Trophoblast cell (in vitro differentiated cells and primary cell): ENCODE results near the gene ROCK2.
"Not testable (repeated sequence)": the region's sequence is repeated elsewhere in the genome, so short reads cannot be mapped to it uniquely, and the experiment has no call there.

Source experiments
- DNase-seq, 2 donors: peaks; one replicate each; pipeline ENCODE4 v3.0.0-alpha.2; 2016
- H2AFZ ChIP-seq: 2 replicates; pipeline ENCODE4 v1.6.1; 2013; ENCODE audit warnings: low read length, moderate library complexity, mild to moderate bottlenecking; ENCODE audit not compliant: insufficient read depth, poor library complexity
- H2AK5ac ChIP-seq: 2 replicates; pipeline ENCODE4 v1.6.1; 2013; ENCODE audit warnings: mild to moderate bottlenecking, low read length
- H2BK120ac ChIP-seq: 2 replicates; pipeline ENCODE4 v1.6.1; 2013; ENCODE audit warnings: low read length, mild to moderate bottlenecking, moderate library complexity; ENCODE audit not compliant: insufficient read depth, poor library complexity
- H2BK12ac ChIP-seq: 2 replicates; pipeline ENCODE4 v1.6.1; 2013; ENCODE audit warnings: mild to moderate bottlenecking, low read length, moderate library complexity
- H2BK5ac ChIP-seq: 2 replicates; pipeline ENCODE4 v1.6.1; 2013; ENCODE audit warnings: low read length, low read depth, moderate library complexity, mild to moderate bottlenecking; ENCODE audit not compliant: poor library complexity
- H3K14ac ChIP-seq: 2 replicates; pipeline ENCODE4 v1.6.1; 2013; ENCODE audit warnings: mild to moderate bottlenecking, low read length
- H3K18ac ChIP-seq: 2 replicates; pipeline ENCODE4 v1.6.1; 2013; ENCODE audit warnings: mild to moderate bottlenecking, low read length
- H3K23ac ChIP-seq: 2 replicates; pipeline ENCODE4 v1.6.1; 2013; ENCODE audit warnings: low read length
- H3K27ac ChIP-seq: 2 replicates; pipeline ENCODE4 v1.5.1; 2013; ENCODE audit warnings: low read depth, mild to moderate bottlenecking, inconsistent platforms, low read length, moderate library complexity
- H3K27me3 ChIP-seq: 2 replicates; pipeline ENCODE4 v1.6.1; 2013; ENCODE audit warnings: inconsistent platforms, mild to moderate bottlenecking, low read length, moderate library complexity; ENCODE audit not compliant: insufficient read depth
- H3K36me3 ChIP-seq, 2 experiments: 1 replicate in 1 of 2; 2 replicates in 1 of 2; pipeline ENCODE4 v1.6.1; 2013; ENCODE audit warnings: low read length in 2 of 2, mild to moderate bottlenecking in 2 of 2, moderate library complexity in 1 of 2; ENCODE audit not compliant: insufficient read depth in 2 of 2, control insufficient read depth in 1 of 2
- H3K4ac ChIP-seq: 2 replicates; pipeline ENCODE4 v1.6.1; 2013; ENCODE audit warnings: low read depth, mild to moderate bottlenecking, low read length, moderate library complexity
- H3K4me1 ChIP-seq, 2 experiments: 1 replicate in 1 of 2; 2 replicates in 1 of 2; pipeline ENCODE4 v1.6.1; 2013; ENCODE audit warnings: low read length in 2 of 2, mild to moderate bottlenecking in 2 of 2, moderate library complexity in 1 of 2; ENCODE audit not compliant: insufficient read depth in 2 of 2, control insufficient read depth in 1 of 2
- H3K4me2 ChIP-seq: 2 replicates; pipeline ENCODE4 v1.6.1; 2013; ENCODE audit warnings: inconsistent platforms, mild to moderate bottlenecking, low read length, moderate library complexity
- H3K4me3 ChIP-seq: 2 replicates; pipeline ENCODE4 v1.5.1; 2013; ENCODE audit warnings: mild to moderate bottlenecking, low read depth, low read length, inconsistent platforms
- H3K79me1 ChIP-seq: one replicate; pipeline ENCODE4 v1.6.1; 2013; ENCODE audit warnings: low read length
- H3K79me2 ChIP-seq: 2 replicates; pipeline ENCODE4 v1.6.1; 2013; ENCODE audit warnings: low read length, mild to moderate bottlenecking; ENCODE audit not compliant: control insufficient read depth, insufficient read depth, poor library complexity
- H3K9ac ChIP-seq: 2 replicates; pipeline ENCODE4 v1.6.1; 2013; ENCODE audit warnings: mild to moderate bottlenecking, low read length
- H3K9me3 ChIP-seq: 2 replicates; pipeline ENCODE4 v1.6.1; 2013; ENCODE audit warnings: low read depth, mild to moderate bottlenecking, control low read depth, inconsistent platforms, low read length; ENCODE audit not compliant: insufficient read depth
- H4K12ac ChIP-seq: 2 replicates; pipeline ENCODE4 v1.6.1; 2013; ENCODE audit warnings: low read depth, mild to moderate bottlenecking, low read length, moderate library complexity
- H4K8ac ChIP-seq: 2 replicates; pipeline ENCODE4 v1.6.1; 2013; ENCODE audit warnings: low read depth, mild to moderate bottlenecking, low read length, moderate library complexity
- H4K91ac ChIP-seq: one replicate; pipeline ENCODE4 v1.6.1; 2013; ENCODE audit warnings: low read depth, mild to moderate bottlenecking, low read length, moderate library complexity
- WGBS: extraction: QIAGEN DNeasy Blood & Tissue Kit; methylation state at CpG from one replicate; pipeline ENCODE4 v1.1.7; 2013; ENCODE audit warnings: missing lambda C conversion rate; ENCODE audit not compliant: insufficient read length, insufficient coverage; ENCODE audit errors: extremely low coverage; 5-methylcytosine and 5-hydroxymethylcytosine counted together

Gene ROCK2

DNA sequence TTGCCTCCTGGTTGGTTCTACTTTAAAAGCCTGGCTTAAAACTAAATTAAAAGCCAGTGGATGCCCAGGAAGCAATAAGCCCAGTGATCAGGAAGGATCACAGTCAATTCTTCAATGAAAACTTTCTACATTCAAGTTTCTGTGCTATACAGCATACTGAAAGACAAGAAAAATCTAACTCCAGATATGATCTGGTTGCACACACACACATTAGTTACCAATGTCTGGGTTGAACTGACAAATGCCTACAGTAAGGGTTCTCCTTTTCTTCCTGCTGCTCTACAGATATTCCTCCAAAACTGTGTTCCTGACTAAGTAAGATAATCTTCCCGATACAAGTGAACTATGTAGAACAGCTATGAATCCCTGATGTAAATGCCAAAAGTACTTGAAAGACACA, 81.3 kb downstream of the ROCK2 start:
- Histone ChIP-seq H3K23ac (no peak overlapping the region), H3K4ac (no peak overlapping the region), H3K14ac (no peak overlapping the region), H2AK5ac (no peak overlapping the region), H3K4me3 (no peak overlapping the region), H3K79me2 (no peaks in the 10 kb centered on the region), H2BK120ac (no peak overlapping the region), H3K4me2 (no peak overlapping the region), H2BK5ac (no peak overlapping the region), H2AFZ (no peak overlapping the region), H4K91ac (no peak overlapping the region), H3K18ac (no peak overlapping the region), H3K27ac (no peak overlapping the region), H4K8ac (no peak overlapping the region), H3K9ac (no peak overlapping the region), H2BK12ac (no peak overlapping the region), H3K27me3 (no peaks in the 10 kb centered on the region), H3K79me1 (no peaks in the 10 kb centered on the region), H4K12ac (no peak overlapping the region), H3K4me1 (no peaks in the 10 kb centered on the region), H3K9me3 (no peaks in the 10 kb centered on the region), H3K36me3 (no peaks in the 10 kb centered on the region)
- no peak for DNase-seq
- no CpG with 5 or more reads among the region's 1 CpG for WGBS

DNA sequence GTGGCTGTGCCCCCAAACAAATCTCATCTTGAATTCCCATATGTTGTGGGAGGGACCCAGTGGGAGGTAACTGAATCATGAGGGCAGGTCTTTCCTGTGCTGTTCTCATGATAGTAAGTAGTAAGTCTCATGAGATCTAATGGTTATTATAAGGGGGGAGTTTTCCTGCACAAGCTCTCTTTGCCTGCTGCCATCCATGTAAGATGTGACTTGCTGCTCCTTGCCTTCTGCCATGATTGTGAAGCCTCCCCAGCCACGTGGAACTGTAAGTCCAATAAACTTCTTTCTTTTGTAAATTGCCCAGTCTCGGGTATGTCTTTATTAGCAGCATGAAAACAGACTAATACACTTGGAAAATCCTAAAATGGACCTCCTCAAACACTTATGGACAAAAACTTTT, 82.0 kb downstream of the ROCK2 start:
- DNase-seq, H2AK5ac ChIP-seq, H4K12ac ChIP-seq, H3K4me2 ChIP-seq, H3K27me3 ChIP-seq, H3K18ac ChIP-seq, H3K14ac ChIP-seq, H2BK5ac ChIP-seq, H3K79me2 ChIP-seq, H2BK12ac ChIP-seq, H3K27ac ChIP-seq, H3K36me3 ChIP-seq, H4K8ac ChIP-seq, H3K9me3 ChIP-seq, H4K91ac ChIP-seq, H3K4ac ChIP-seq, H2AFZ ChIP-seq, H3K23ac ChIP-seq, H3K4me3 ChIP-seq, H3K4me1 ChIP-seq, H3K9ac ChIP-seq, H2BK120ac ChIP-seq, H3K79me1 ChIP-seq: not testable (repeated sequence)
- WGBS, result no CpG with 5 or more reads among the region's 2 CpGs

DNA sequence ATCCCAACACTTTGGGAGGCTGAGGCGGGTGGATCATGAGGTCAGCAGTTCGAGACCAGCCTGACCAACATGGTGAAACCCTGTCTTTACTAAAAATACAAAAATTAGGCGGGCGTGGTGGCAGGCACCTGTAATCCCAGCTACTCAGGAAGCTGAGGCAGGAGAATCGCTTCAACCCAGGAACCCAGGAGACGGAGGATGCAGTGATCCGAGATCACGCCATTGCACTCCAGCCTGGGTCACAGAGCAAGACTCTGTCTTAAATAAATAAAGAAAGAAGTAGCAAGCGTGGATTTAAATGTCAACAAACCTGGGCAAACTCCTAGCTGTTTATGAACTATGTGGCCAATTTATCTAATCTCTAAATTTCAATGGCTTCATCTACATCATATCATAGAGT, 82.9 kb downstream of the ROCK2 start:
- not testable (repeated sequence) for H3K9ac ChIP-seq, H3K23ac ChIP-seq, H3K4me2 ChIP-seq, H3K27me3 ChIP-seq, H3K18ac ChIP-seq, H3K36me3 ChIP-seq, DNase-seq, H3K27ac ChIP-seq, H3K79me2 ChIP-seq, H4K12ac ChIP-seq, H3K4me3 ChIP-seq, H3K4me1 ChIP-seq, H2AK5ac ChIP-seq, H2BK12ac ChIP-seq, H3K79me1 ChIP-seq, H2BK5ac ChIP-seq, H4K91ac ChIP-seq, H2BK120ac ChIP-seq, H2AFZ ChIP-seq, H3K14ac ChIP-seq, H4K8ac ChIP-seq, H3K4ac ChIP-seq, H3K9me3 ChIP-seq
- WGBS, result no CpG with 5 or more reads among the region's 9 CpGs

DNA sequence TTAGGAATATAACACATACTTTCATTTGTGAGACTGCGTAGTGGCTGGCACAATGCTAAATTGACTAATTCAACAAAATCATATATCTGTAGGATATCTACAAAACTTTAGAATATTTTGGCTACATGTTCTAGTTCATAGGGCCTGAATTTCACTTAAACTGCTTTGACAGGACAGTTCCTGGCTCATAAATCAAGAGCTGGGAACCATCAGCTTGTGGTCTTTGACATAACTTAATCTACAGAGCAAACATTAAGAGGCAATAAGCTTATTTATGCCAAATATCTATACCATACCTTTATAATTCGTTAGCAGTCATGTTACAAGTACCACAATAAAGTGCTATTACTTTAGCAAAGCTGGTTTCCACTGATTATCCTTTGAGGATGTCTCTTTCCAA, 83.5 kb downstream of the ROCK2 start:
- Histone ChIP-seq H3K18ac (no peak overlapping the region), H3K4me2 (no peak overlapping the region), H4K12ac (no peak overlapping the region), H3K27me3 (no peaks in the 10 kb centered on the region), H2BK12ac (no peak overlapping the region), H3K9me3 (no peaks in the 10 kb centered on the region), H2BK120ac (no peak overlapping the region), H2AK5ac (no peak overlapping the region), H3K9ac (no peak overlapping the region), H3K4me3 (no peak overlapping the region), H3K79me2 (no peaks in the 10 kb centered on the region), H3K4me1 (no peaks in the 10 kb centered on the region), H3K36me3 (peaks cover 4% of the 10 kb centered on the region in 2 experiments), H3K27ac (no peak overlapping the region), H3K23ac (no peak overlapping the region), H4K8ac (no peak overlapping the region), H2AFZ (no peak overlapping the region), H4K91ac (no peak overlapping the region), H2BK5ac (no peak overlapping the region), H3K79me1 (no peaks in the 10 kb centered on the region), H3K14ac (no peak overlapping the region), H3K4ac (no peak overlapping the region)
- no peak for DNase-seq
- no CpG with 5 or more reads among the region's 2 CpGs for WGBS
